ENCODE results near the gene BABAM2.
"Not testable (repeated sequence)": the region's sequence is repeated elsewhere in the genome, so short reads cannot be mapped to it uniquely, and the experiment has no call there.

Gene BABAM2

DNA sequence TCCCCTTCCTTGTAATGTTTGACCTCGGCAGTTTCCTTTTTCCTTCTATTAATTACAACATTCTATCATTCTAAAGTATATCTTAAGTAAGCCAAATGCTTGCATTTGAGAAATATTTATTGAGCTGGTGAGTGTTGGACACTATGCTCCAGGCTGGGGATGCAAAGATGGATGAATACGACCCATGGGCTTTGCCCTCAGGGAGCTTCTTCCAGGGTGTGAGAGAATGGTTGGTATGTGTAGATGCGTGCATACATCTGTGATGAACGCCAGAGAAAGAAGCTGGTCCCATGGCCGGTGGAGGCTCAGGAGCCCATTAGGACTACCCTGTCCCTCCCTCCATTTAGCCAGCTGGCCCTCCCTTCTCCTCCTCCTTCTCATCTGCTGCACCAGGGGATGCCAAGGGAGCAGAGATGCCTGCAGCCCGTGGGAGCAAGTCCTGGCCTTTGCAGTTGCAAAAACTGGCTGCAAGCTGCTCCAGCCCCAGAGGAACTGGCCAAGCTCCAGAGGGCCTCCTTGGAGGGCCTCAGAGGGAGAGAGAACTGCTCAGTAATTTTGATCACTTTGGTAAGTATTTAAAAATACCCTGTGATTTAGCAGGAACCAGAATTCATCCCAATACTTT lies 436.5 kb downstream of the BABAM2 start:
- no peak overlapping the region for H3K4me3 ChIP-seq (ENCODE audit: low read depth, low read length)

DNA sequence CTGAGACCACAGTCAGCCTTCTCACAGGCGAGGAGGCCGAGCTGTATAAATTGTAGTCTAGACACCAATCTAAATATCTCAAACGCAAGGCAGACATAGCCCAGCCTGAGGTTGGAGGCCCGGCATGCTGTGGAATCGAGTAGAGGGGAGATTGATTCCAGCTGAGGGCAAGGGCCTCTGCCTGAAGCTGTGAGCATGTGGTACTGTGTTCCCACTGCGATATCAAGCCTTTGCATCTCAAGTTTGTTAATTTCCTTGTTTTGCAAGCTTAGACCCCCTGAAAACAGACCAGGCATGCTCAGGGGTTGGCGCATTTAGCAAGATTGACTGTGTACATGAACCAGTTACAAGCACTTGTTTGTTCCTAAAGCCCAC lies 437.0 kb downstream of the BABAM2 start:
- H3K4me3 ChIP-seq (ENCODE audit: low read depth, low read length): no peak overlapping the region
- TF ChIP-seq, protein P1, sequence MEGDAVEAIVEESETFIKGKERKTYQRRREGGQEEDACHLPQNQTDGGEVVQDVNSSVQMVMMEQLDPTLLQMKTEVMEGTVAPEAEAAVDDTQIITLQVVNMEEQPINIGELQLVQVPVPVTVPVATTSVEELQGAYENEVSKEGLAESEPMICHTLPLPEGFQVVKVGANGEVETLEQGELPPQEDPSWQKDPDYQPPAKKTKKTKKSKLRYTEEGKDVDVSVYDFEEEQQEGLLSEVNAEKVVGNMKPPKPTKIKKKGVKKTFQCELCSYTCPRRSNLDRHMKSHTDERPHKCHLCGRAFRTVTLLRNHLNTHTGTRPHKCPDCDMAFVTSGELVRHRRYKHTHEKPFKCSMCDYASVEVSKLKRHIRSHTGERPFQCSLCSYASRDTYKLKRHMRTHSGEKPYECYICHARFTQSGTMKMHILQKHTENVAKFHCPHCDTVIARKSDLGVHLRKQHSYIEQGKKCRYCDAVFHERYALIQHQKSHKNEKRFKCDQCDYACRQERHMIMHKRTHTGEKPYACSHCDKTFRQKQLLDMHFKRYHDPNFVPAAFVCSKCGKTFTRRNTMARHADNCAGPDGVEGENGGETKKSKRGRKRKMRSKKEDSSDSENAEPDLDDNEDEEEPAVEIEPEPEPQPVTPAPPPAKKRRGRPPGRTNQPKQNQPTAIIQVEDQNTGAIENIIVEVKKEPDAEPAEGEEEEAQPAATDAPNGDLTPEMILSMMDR (conservative IDR thresholded peaks at IDR 0.05; ENCODE audit: low read depth, low read length): no peak
- no peak for DNase-seq (ENCODE audit: low read depth)

More for the DNA sequence above, 436.5 kb downstream of the BABAM2 start:
- TF ChIP-seq, protein P1 (conservative IDR thresholded peaks at IDR 0.05; ENCODE audit: low read depth, low read length): no peak
- peak; percentile 54 for DNase-seq (ENCODE audit: low read depth)

DNA sequence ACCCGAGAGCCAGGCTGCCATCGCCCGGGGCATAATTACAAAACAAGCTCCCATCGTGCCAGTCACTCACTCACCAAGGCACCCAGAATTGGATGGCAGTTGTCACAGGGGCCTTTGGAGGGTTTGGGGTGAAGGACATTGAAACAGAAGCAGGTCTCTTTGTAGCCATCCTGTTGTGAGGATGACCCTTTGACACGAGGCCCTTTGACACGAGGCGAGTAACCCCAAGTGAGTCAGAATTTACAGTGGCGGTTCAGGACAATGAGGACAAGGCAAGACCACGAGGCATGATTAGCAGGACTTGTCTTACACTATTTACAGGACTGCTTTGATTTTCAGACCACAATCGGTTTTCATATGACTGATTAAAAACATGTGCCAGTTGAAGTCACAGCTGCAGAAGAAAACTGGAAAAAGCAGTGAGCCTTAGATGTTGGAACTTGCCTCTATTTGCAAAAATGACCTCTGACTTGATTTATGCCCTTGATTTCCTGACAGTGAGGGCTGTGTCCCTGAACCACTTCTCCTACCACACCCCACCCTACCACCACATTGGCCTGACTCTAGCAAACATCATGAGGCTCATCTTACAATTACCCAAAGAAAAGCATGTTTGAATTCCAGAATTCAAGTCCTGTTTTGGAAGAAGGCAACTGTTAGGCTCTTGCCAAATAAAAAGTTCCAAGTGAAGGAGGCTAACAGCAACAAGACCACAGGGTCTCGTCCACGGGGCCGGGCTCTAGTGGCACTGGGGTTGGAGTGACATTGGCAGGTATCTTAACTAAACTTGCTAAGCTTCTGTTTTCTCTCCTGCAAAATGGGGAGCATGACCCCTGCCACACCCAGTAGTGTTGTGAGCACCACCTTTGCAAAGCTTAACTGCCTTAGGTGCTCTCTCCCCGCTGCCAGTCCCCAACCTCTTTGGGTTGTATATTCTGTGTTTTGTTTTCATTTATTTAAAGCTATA lies 437.7 kb downstream of the BABAM2 start:
- no peak overlapping the region for H3K4me3 ChIP-seq (ENCODE audit: low read depth, low read length)
- TF ChIP-seq, protein P1 (conservative IDR thresholded peaks at IDR 0.05; ENCODE audit: low read depth, low read length): no peak
- DNase-seq (ENCODE audit: low read depth): no peak

DNA sequence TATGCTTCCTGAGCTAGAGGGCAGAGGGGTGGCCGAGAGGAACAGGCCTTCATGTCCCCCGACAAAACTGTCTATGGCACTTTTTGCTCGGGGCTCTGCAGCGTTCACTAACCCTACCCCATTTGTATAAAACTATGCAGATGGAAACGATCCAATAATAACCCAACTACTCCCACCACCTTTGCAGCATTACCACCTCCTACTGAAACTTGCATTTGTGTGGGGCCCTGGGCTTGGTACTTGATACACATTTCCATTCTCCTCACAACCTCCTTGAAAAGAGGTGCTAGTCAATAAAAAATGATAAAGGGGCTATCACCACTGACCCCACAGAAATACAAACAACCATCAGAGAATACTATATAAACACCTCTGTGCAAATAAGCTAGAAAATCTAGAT lies 438.7 kb downstream of the BABAM2 start:
- DNase-seq (ENCODE audit: low read depth): no peak
- TF ChIP-seq, protein P1 (conservative IDR thresholded peaks at IDR 0.05; ENCODE audit: low read depth, low read length): no peak
- no peak overlapping the region for H3K4me3 ChIP-seq (ENCODE audit: low read depth, low read length)

DNA sequence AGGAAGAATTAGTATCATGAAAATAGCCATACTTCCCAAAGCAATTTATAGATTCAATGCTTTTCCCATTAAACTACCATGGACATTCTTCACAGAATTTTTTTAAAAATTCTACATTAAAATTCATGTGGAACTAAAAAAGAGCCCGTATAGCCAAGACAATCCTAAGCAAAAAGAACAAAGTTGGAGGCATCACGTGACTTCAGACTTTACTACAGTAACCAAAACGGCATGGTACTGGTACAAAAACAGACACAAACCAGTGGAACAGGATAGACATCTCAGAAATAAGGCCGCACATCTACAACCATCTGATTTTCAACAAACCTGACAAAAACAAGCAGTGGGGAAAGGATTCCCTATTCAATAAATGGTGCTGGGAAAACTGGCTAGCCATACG lies 440.2 kb downstream of the BABAM2 start:
- not testable (repeated sequence) for DNase-seq (ENCODE audit: low read depth)

DNA sequence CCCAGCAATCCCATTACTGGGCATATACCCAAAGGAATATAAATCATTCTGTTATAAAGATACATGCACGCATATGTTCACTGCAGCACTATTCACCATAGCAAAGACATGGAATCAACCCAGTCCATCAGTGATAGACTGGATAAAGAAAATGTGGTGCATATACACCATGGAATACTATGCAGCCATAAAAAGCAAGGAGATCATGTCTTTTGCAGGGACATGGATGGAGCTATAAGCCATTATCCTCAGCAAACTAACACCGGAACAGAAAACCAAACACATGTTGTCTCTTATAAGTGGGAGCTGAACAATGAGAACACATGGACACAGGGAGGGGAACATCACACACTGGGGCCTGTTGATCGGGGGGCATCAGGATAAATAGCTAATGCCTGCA lies 441.3 kb downstream of the BABAM2 start:
- DNase-seq (ENCODE audit: low read depth): not testable (repeated sequence)

More for the DNA sequence above, 440.2 kb downstream of the BABAM2 start:
- H3K4me3 ChIP-seq (ENCODE audit: low read depth, low read length): not testable (repeated sequence)

DNA sequence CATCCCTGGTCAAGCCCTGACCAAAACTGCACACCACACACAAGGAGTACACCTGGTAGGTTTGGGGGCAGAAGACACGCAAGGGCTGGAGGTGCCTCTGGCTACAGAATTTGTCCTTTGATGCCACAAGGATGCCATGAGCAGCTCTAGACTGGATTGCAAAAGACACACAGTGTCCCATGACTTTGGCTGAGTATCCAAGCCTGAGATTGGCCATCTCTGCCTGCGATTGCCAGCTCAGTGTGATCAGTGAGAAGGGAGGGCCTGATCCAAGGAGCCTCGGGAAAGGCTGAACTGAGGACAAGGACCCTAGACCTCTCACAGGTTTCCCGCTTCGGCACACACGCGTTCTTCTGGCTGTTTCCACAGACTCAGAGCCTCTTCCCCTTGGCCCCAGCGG lies 442.2 kb downstream of the BABAM2 start:
- H3K4me3 ChIP-seq (ENCODE audit: low read depth, low read length): no peak overlapping the region
- no peak for DNase-seq (ENCODE audit: low read depth)
- TF ChIP-seq, protein P1 (conservative IDR thresholded peaks at IDR 0.05; ENCODE audit: low read depth, low read length): no peak

More for the DNA sequence above, 441.3 kb downstream of the BABAM2 start:
- H3K4me3 ChIP-seq (ENCODE audit: low read depth, low read length): not testable (repeated sequence)
